T follicular helper cell (primary cell): ENCODE measurements around the gene ITGAL.
"Not testable (repeated sequence)": the region's sequence is repeated elsewhere in the genome, so short reads cannot be mapped to it uniquely, and the experiment has no call there.

Source experiments
- DNase-seq: peaks from one replicate; pipeline ENCODE4 v3.0.0-alpha.2; 2020; ENCODE audit warnings: low read depth

The ITGAL gene

GRCh38 chr16:30491744-30492308, 19.3 kb downstream of the ITGAL start:
- DNase-seq: no peak

DNA sequence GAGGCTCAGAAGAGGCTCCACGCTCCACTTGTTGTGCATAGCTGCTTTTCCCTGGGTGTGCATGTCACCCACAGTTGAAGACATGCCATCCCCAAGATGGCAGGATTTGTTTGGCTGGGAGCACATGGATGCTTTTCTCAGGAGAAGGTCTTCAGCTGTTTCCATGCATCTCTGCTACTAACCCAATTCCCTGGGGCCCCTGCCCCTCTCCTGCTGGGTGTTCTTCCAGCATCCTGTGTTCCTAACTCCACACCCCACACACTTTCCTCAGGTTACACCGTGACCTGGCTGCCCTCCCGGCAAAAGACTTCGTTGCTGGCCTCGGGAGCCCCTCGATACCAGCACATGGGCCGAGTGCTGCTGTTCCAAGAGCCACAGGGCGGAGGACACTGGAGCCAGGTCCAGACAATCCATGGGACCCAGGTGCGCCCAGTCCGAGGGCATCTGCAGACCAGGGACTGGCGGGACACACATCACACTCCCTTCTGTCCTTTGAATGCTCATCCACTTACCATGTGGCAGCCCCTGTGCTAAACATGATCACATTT, 21.5 kb downstream of the ITGAL start:
- no peak for DNase-seq

DNA sequence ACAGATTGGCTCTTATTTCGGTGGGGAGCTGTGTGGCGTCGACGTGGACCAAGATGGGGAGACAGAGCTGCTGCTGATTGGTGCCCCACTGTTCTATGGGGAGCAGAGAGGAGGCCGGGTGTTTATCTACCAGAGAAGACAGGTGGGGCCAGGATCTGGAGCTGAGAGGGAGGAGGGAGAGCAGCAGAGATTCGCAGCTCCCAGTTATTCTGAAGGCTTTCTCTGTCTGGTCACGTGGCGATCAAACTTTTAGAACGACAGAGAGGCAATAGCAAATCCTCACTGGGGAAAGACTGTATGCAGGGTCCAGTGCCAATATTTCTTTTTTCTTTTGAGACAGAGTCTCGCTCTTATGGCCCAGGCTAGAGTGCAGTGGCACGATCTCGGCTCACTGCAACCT, 22.2 kb downstream of the ITGAL start:
- no peak for DNase-seq

DNA sequence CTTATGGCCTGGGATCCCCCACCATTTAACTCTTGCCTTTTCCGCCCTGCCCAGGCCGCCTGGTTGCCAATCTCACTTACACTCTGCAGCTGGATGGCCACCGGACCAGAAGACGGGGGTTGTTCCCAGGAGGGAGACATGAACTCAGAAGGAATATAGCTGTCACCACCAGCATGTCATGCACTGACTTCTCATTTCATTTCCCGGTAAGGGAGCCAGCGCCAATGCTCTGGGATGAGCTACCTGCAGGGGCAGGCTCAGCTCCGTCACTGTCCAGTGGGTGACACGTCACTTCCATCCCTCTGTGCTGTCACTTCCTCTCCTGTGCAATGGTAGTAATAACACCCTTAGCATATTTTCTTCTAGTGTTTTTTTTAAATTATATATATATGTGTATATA, 26.7 kb downstream of the ITGAL start:
- no peak for DNase-seq

GRCh38 chr16:30503403-30504296, 31.1 kb downstream of the ITGAL start:
- DNase-seq: no peak

GRCh38 chr16:30509081-30509765, 36.7 kb downstream of the ITGAL start:
- no peak for DNase-seq

- DNase-seq: no peak
Observed at GRCh38 chr16:30510376-30510938, 37.9 kb downstream of the ITGAL start.

DNA sequence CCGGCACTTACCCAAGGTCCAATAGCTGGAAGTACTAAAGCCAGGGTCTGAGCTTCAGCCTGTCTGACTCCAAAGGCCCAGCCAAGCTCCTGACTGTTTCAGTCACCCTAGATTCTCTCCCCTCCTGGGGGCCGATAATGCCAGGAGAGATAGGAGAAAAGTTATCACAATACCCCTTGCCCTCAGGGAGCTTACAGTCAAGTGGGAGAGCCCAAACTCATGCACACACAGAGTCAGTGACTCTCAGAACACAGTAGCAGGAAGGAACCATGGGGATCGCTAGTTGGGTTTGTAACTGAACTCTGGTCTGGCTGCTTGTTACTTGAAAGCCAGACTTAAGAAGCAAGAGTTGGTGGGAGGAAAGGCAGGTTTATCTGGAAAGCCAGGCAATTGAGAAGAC, 39.0 kb downstream of the ITGAL start:
- no peak for DNase-seq

GRCh38 chr16:30515275-30515674, 42.7 kb downstream of the ITGAL start:
- DNase-seq: no peak

DNA sequence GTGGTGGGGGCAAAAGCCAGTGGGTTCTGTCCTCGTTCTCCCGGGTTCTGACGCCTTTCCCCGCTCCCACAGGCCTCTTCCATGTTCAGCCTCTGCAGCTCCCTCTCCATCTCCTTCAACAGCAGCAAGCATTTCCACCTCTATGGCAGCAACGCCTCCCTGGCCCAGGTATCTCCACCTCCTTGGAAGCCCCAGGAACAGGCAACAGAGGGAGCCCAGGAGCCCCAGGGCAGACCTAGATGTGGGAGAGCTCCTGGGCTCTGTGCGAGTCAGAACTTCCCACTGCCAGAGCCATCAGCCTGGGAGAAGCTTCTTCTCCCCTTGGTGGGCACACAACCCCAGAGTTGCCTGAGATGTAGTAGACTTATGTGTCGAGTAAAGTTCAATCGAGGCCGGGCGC, 46.0 kb downstream of the ITGAL start:
- DNase-seq: no peak

DNA sequence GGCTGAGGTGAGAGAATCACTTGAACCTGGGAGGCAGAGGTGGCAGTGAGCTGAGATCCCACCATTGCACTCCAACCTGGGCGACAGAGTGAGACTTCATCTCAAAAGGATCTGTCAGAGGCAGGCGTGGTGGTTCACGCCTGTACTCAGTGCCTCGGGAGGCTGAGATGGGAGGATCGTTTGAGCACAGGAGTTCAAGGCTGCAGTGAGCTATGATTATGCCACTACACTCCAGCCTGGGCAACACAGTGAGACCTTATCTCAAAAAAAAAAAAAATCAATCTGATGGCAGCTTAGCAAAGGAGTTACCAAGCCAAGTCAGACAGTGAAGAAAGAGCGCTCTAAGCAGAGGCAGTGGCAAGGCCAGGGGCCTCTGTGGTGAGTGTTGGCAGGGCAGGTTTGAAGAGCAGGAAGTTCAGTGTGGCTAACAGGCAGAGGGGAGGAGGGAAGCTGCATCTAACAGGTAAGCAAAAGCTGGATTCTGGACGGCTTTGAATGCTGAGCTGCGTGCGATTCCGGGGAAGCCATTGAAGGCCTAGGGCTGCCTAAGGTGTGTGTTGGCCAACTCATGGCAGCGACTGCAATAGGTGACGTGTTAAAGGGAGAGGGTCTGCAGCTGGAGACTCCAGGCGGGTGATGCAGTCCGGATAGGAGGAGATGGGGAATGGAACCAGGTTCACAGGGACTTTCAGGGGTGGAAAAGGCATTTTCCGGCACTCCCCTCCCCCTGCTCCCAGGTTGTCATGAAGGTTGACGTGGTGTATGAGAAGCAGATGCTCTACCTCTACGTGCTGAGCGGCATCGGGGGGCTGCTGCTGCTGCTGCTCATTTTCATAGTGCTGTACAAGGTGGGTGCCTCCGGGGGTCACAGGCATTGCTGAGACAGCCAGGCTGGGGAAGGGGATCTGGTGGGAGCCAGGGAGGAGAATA, 46.8 kb downstream of the ITGAL start:
- no peak for DNase-seq

DNA sequence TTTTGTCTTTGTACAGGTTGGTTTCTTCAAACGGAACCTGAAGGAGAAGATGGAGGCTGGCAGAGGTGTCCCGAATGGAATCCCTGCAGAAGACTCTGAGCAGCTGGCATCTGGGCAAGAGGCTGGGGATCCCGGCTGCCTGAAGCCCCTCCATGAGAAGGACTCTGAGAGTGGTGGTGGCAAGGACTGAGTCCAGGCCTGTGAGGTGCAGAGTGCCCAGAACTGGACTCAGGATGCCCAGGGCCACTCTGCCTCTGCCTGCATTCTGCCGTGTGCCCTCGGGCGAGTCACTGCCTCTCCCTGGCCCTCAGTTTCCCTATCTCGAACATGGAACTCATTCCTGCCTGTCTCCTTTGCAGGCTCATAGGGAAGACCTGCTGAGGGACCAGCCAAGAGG, 48.9 kb downstream of the ITGAL start:
- DNase-seq: no peak

- DNase-seq: no peak
Observed at GRCh38 chr16:30521873-30522641, 49.5 kb downstream of the ITGAL start.

GRCh38 chr16:30522702-30523463, 50.3 kb downstream of the ITGAL start:
- DNase-seq: not testable (repeated sequence)

GRCh38 chr16:30523768-30524574, 51.4 kb downstream of the ITGAL start:
- no peak for DNase-seq

GRCh38 chr16:30524575-30525568, 52.3 kb downstream of the ITGAL start:
- no peak for DNase-seq

GRCh38 chr16:30525844-30526136, 53.2 kb downstream of the ITGAL start:
- DNase-seq: no peak
